Peyer's patch (tissue), 4 donors: ENCODE results near the gene BAZ1B. TPM values are rescaled to one million over a fixed set of nuclear protein-coding genes. Genes with fewer than 3 reads are reported as not detected.
"Not testable (repeated sequence)": the region's sequence is repeated elsewhere in the genome, so short reads cannot be mapped to it uniquely, and the experiment has no call there.

Experiments used
- DNase-seq, 3 donors: peaks; one replicate each; pipeline ENCODE4 v3.0.0-alpha.2; 2017 to 2019
- H3K27ac ChIP-seq, 4 donors: fragments of 200-600 bp; sonication (generic); one replicate each; pipeline ENCODE4 v1.5.1; 2016 to 2019
- H3K27me3 ChIP-seq, 2 donors: fragments of 200-600 bp; sonication (generic); one replicate each; pipeline ENCODE4 v1.5.1; 2019
- H3K36me3 ChIP-seq, 3 donors: fragments of 200-600 bp; sonication (generic); one replicate each; pipeline ENCODE4 v1.5.1; 2016 to 2019
- H3K4me1 ChIP-seq, 4 donors: fragments of 200-600 bp; sonication (generic); one replicate each; pipeline ENCODE4 v1.5.1; 2016 to 2019
- H3K4me3 ChIP-seq, 4 donors: fragments of 200-600 bp; sonication (generic); 1 replicate in 3 of 4; 2 replicates in 1 of 4; pipeline ENCODE4 v1.5.1; 2016 to 2019; ENCODE audit warnings: mild to moderate bottlenecking in 1 of 4
- H3K9me3 ChIP-seq, 4 donors: fragments of 200-600 bp; sonication (generic); one replicate each; pipeline ENCODE4 v1.5.1; 2016 to 2019; ENCODE audit warnings: mild to moderate bottlenecking in 1 of 4
- CTCF ChIP-seq, 6 experiments: fragments of 450-650 bp in 4 of 6; fragments of 200-600 bp in 2 of 6; sonication (generic) in 1 of 6; IDR thresholded peaks; one replicate each; pipeline ENCODE4 v1.5.1; 2017 to 2019; ENCODE audit warnings: antibody characterized with exemption in 6 of 6, mild to moderate bottlenecking in 3 of 6, moderate library complexity in 1 of 6
- POLR2A ChIP-seq, 2 donors: fragments of 450-650 bp; IDR thresholded peaks; one replicate each; pipeline ENCODE4 v1.5.1; 2017; ENCODE audit warnings: antibody characterized with exemption in 2 of 2, mild to moderate bottlenecking in 2 of 2, moderate library complexity in 2 of 2
- total RNA-seq, 4 donors: library from RNA; depleted of rRNA; stranded (reverse); fragments of >200 nt; gene quantifications; one replicate each; pipeline ENCODE4 v1.1.0, GENCODE V29; 2016

The BAZ1B gene
- total RNA-seq, 4 donors from 2014 or later, result 38.6 to 162 (median 52.6) TPM

DNA sequence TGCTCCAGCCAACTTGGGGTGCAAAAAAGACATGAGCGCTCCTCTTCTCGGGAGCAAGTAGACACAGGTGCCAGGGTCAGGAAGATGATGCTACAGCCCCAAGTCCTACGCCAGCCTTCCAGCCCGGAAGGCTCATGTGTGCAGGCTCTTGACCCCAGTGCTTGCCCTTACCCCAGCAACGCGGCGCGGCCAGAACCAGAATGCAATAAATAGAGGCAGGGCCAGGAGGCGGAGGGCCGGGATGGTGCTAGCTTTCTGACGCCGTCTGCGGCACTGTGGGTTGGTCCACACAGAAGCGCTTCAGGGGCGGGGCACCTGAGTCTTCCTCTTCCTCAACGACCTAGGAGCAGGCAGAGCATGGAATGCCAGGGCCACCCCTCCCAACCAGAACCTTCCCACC, 15.0 kb upstream of the BAZ1B start:
- H3K36me3 ChIP-seq, result peaks cover 0 to 76% (median 0%) of the 10 kb centered on the region in 3 donors
- DNase-seq, result no peak
- no peaks in the 10 kb centered on the region for H3K4me1 ChIP-seq
- H3K27ac ChIP-seq, result no peak overlapping the region
- no peaks in the 10 kb centered on the region for H3K27me3 ChIP-seq
- no peak for TF ChIP-seq CTCF (IDR thresholded peaks at IDR 0.05)
- H3K4me3 ChIP-seq, result no peak overlapping the region
- no peaks in the 10 kb centered on the region for H3K9me3 ChIP-seq

- Histone ChIP-seq H3K27me3 (no peaks in the 10 kb centered on the region), H3K36me3 (peaks cover 0 to 71% (median 0%) of the 10 kb centered on the region in 3 donors), H3K4me3 (no peak overlapping the region), H3K9me3 (no peaks in the 10 kb centered on the region), H3K27ac (no peak overlapping the region), H3K4me1 (no peaks in the 10 kb centered on the region)
- no peak for DNase-seq
- TF ChIP-seq CTCF (IDR thresholded peaks at IDR 0.05), result no peak
- no peak for TF ChIP-seq POLR2A (IDR thresholded peaks at IDR 0.05)
Measured at GRCh38 chr7:73536479-73536878, 14.4 kb upstream of the BAZ1B start.

- H3K4me1 ChIP-seq, H3K4me3 ChIP-seq, H3K27me3 ChIP-seq, DNase-seq, H3K9me3 ChIP-seq, H3K27ac ChIP-seq: not testable (repeated sequence)
- H3K36me3 ChIP-seq, result peaks cover 0 to 65% (median 0%) of the 10 kb centered on the region in 3 donors
Measured at GRCh38 chr7:73535918-73536317, 13.8 kb upstream of the BAZ1B start.

DNA sequence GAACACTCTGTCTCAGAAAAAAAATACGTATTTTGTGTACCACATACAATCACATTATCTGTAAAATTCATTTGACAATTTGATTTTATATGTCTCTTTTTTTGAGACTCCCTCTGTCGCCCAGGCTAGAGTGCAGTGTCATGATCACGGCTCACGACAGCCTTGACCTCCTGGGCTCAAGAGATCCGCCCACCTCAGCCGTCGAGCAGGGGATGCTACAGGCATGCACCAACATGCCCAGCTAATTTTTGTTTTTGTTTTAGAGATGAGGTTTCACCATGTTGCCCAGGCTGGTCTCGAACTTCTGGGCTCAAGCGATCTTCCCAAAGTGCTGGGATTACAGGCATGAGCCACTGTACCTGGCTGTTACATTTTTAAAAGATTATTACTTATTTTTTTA, 11.6 kb upstream of the BAZ1B start:
- no peak for DNase-seq
- no peaks in the 10 kb centered on the region for H3K4me1 ChIP-seq
- no peak overlapping the region for H3K4me3 ChIP-seq
- peaks cover 0 to 45% (median 0%) of the 10 kb centered on the region in 3 donors for H3K36me3 ChIP-seq
- no peaks in the 10 kb centered on the region for H3K9me3 ChIP-seq
- TF ChIP-seq CTCF (IDR thresholded peaks at IDR 0.05) (no peak), POLR2A (IDR thresholded peaks at IDR 0.05) (no peak)
- no peaks in the 10 kb centered on the region for H3K27me3 ChIP-seq
- H3K27ac ChIP-seq, result no peak overlapping the region

GRCh38 chr7:73532224-73532623, 10.1 kb upstream of the BAZ1B start:
- H3K27ac ChIP-seq, result no peak overlapping the region
- TF ChIP-seq CTCF (IDR thresholded peaks at IDR 0.05) (no peak), POLR2A (IDR thresholded peaks at IDR 0.05) (no peak)
- no peak overlapping the region for H3K4me3 ChIP-seq
- H3K27me3 ChIP-seq, result no peaks in the 10 kb centered on the region
- H3K36me3 ChIP-seq, result peaks cover 0 to 30% (median 0%) of the 10 kb centered on the region in 3 donors
- H3K4me1 ChIP-seq, result no peaks in the 10 kb centered on the region
- H3K9me3 ChIP-seq, result no peaks in the 10 kb centered on the region
- DNase-seq, result no peak

DNA sequence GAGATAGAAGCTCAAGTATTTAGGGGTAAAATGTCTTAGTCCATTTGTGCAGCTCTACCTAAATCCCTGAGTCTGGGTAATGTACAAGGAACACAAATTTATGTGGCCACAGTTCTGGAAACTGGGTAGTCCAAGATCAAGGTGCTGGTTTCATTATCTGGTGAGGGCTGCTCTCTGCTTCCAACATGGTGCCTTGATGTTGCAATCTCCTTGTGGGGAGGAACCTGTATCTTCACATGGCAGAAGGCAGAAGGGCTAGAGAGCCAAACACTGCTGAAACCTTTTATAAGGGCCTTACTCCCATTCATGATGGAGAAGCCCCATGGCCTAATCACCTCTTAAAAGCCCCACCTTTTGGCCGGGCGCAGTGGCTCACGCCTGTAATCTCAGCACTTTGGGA, 8.7 kb upstream of the BAZ1B start:
- H3K36me3 ChIP-seq, result peaks cover 0 to 16% (median 0%) of the 10 kb centered on the region in 3 donors
- H3K4me1 ChIP-seq, result peaks cover 0 to 9% (median 0%) of the 10 kb centered on the region in 4 donors
- TF ChIP-seq POLR2A (IDR thresholded peaks at IDR 0.05) (no peak), CTCF (IDR thresholded peaks at IDR 0.05) (no peak)
- H3K9me3 ChIP-seq, result no peaks in the 10 kb centered on the region
- no peak overlapping the region for H3K4me3 ChIP-seq
- no peaks in the 10 kb centered on the region for H3K27me3 ChIP-seq
- H3K27ac ChIP-seq, result no peak overlapping the region
- DNase-seq, result no peak
